Kidney tubule cell (primary cell): ENCODE results near the gene RAB6A.
A peak's percentile ranks its signal among the peaks of the same experiment; 100 is the strongest.
"Not testable (repeated sequence)": the region's sequence is repeated elsewhere in the genome, so short reads cannot be mapped to it uniquely, and the experiment has no call there.

Experiments used
- DNase-seq: peaks from one replicate; pipeline ENCODE4 v3.0.0-alpha.2; 2018; ENCODE audit warnings: low spot score

The RAB6A gene

DNA sequence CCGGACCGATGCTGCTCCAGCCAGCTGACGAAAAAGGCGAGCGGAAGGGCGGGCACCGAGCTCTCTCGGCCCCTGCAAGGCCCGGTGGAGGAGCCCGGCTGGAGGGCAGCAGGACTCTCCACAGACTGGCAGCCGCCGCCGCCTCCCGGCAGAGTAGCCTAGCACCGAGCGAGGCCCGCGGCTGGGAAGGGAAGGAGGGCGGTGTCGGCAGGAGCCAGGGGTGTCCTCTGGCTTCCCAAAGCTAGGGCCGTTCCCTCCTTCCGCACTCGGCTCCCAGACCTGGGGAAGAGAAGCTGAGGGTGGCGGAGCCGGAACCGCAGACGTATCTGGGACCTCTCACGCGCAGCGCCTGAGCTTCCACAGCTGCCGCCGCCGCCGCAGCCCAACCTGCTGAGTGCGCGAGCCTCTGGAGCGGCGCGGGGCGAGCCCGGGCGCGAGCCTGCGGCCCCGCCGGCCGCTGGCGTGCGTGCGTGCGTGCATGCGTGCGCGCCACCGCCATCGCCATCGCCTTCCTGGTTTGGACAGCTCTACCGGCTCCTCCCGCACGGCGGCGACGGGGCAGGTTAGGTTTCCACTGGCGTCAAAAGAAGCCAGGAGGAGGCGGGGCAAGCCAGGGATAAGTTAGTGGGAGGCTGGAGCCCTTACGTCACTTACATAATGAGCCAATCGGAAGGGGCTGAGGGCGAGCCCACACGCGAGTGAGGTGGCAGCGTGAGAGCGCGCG, at the start of gene RAB6A:
Gene RAB6A, minus strand, starts transcription at position 396 of the 724 bp plus-strand sequence. CDS start 439 bp downstream, outside the sequence.
- peak; percentile 100 for DNase-seq

GRCh38 chr11:73810637-73811036, 49.8 kb upstream of the RAB6A start:
- no peak for DNase-seq

- no peak for DNase-seq
Measured at GRCh38 chr11:73808052-73808451, 47.2 kb upstream of the RAB6A start.

GRCh38 chr11:73804712-73805111, 43.8 kb upstream of the RAB6A start:
- no peak for DNase-seq

DNA sequence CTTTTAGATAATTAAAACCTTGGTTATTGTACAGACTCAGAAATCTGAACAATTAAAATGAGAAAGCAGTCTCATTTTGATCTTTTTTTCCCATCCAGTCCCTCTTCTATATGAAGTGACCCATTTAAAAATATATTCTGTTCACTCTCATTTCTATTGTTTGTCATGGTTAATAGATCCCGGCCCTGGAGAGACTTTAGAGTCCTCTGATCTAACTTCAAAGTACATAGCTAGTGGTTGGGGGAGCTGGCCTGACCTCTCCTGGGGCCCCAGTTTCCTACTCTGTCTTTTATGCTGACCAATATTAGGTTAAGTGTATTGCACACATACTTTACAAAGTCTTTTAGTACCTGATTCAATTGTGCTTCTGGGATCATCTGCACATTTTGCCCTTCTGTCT, 40.3 kb upstream of the RAB6A start:
- no peak for DNase-seq

DNA sequence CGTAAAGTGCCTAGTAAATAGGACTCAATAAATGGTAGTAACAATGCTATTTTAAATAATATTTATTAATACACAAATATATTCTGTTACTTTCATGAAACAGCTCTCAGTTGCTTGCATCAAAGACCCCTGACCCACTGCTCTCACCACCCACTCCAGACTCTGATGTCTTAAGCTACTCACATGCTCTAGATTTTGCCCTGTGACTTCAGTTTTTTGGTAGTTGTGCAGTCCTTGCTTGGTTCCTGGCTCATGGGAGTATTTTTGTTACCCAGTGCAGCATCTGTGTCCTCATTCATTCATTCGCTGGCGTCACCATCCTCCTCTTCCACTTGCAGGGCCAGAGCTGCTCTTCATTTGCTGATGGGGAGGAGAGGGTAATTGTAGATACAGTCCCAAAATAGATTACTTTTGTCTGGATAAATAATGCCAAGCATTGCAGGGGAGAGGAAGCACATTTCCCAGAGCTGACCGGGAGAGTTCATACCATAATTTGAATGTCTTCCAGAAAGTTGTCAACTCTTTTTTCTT, 39.5 kb upstream of the RAB6A start:
- no peak for DNase-seq

DNA sequence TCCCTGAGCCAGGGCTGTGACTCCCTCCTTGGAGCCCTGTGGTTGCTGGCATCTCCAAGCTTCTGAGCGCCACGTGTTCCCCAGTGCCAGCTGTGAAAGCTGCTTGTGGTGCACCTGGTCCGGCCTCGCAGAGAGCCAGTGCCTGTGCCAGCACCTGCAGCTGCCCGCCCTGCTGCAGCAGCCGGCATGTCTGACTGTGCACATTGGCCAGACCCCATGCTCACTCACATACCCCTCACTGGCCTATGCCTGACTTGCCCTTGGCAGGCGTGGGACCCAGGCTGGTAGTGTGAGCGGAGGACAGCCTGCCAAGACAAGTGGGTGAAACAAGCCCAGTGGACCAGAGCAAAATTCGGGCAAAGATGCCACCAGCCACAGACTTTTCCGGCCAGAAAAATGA, 36.6 kb upstream of the RAB6A start:
- no peak for DNase-seq

GRCh38 chr11:73795925-73796632, 35.2 kb upstream of the RAB6A start:
- DNase-seq = no peak

DNA sequence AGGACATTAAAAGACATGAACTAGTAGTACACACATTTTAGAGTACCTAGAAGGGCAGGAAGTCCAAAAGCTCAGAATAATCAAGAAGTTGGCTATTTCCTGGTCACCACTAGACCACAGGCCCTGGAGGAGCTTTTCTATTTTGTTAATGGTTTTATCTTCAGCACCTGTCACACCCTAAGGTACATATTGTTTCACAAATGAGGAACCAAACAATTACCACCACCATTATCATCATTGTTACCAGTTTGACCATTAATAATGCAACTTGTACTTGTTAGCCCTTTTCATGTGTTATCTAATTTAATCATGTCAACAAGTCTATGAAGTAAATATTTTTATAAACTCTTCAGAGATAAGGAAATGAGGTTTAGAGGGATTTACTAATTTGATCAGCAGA, 31.7 kb upstream of the RAB6A start:
- no peak for DNase-seq

DNA sequence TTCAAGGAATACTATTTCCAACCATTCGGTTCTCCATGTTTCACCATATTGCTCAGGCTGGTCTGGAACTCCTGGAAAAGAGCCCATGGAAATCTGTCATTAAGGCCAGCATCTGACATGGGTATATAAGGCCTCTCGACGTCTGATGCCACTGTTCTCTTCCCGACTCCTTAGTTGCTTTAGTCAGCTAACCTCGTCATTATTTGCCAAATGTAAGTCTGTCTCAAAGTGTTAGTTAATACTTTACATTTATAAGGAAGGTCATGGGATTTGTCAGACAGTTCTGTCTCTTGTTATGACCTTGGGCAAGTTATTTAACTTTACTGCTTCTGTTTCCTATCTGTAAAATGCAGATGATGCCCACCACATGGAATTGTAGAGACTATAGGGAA, 28.4 kb upstream of the RAB6A start:
- no peak for DNase-seq

- DNase-seq = peak; percentile 95
Measured at GRCh38 chr11:73787643-73788558, 27.0 kb upstream of the RAB6A start, which contains the start of gene MRPL48. TSS of gene MRPL48 (plus strand) at chr11:73787874. CDS start at chr11:73787972, 98 bp downstream.

DNA sequence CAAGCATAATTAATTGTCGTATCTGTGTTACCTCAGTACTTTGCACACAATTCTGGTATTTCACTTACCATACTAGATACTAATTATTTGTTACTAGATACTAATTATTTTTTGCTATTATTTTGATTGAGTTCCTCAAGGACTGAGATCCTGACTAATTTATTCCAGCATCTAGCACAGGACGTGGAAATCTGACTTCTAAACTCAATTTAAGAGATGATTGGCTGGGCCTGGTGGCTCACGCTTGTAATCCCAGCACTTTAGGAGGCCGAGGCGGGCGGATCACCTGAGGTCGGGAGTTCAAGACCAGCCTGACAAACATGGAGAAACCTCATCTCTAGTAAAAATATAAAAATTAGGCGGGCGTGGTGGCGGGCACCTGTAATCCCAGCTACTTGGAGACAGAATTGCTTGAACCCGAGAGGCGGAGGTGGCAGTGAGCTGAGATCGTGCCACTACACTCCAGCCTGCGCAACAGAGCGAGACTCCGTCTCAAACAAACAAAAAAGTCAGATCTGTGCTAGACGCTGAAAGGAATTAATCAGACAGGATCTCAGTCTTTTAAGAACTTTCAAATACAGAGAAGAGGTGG, 26.3 kb upstream of the RAB6A start:
- DNase-seq = no peak

DNA sequence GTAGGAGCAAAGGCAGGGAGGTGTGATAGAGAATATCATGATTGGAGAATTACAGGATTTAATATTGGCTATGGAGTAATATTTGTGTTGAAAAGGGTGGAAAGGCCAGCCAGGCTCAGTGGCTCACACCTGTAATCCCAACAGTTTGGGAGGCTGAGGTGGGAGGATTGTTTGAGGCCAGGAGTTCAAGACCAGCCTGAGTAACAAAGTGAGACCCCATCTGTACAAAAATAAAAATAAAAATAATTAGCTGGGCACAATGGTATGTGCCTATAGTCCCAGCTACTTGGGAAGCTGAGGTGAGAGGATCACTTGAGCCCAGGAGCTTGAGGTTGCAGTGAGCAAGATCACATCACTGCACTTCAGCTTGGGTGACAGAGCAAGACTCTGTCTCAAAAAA, 24.6 kb upstream of the RAB6A start:
- DNase-seq = not testable (repeated sequence)

DNA sequence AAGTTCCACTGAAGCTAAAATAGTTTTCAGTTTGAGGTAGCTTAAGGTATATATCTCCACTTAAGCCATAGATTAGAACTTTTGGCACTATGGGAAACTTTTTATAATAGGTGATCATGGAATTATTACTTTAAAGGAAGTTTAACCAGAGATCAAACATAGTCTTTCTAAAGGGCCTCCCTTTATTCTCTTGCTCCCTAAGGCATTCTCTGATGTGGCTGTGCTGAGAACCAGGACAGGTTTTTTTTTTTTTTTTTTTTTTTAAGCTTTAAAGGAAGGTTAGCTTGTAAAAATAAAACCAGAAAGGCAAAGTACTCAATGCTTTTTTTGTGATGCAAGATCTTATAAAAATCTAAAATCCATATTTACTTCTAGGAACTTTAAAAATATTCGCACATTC, 23.9 kb upstream of the RAB6A start:
- DNase-seq = no peak

DNA sequence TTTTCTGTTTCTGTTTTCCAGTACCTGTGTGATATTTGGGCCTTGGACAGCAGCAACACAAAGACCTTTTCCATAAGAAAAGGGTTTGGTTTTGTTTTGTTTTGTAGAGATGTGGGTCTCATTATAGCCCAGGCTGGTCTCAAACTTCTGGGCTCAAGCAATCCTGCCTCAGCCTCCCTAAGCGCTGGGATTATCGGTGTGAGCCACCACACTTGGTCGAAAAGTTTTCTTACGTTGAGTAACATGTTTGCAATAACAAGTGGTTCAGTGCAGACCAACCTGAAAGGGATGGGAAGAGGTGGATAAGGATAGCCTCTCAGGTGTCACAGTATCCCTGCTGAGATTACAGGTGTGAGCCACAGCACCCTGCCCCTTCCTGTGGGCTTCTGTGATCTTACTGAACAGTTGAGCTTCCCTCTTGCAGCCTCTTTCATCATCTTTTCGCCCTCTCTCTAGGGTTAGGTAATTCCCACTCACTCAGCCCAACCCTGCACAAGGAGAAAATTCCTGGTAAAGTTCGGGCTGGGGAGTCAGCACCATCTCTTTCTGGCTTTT, 23.3 kb upstream of the RAB6A start:
- DNase-seq = no peak

GRCh38 chr11:73783483-73784020, 22.7 kb upstream of the RAB6A start:
- no peak for DNase-seq

GRCh38 chr11:73781303-73781702, 20.4 kb upstream of the RAB6A start:
- DNase-seq = no peak

- DNase-seq = peak; percentile 99
Measured at GRCh38 chr11:73779084-73779902, 18.4 kb upstream of the RAB6A start.

DNA sequence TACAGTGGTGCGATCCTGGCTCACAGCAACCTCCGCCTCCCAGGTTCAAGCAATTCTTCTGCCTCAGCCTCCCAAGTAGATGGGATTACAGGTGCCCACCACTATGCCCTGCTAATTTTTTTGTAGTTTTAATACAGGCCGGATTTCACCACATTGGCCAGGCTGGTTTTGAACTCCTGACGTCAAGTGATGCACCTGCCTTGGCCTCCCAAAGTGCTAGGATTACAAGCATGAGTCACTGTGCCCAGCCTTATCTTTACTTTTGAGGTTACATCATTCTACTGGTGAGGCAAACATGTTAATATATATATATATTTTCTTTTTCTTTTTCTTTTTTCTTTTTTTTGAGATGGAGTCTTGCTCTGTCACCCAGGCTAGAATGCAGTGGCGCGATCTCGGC, 9.9 kb upstream of the RAB6A start:
- DNase-seq = not testable (repeated sequence)

GRCh38 chr11:73766763-73767162, 5.9 kb upstream of the RAB6A start:
- DNase-seq = no peak
